NT2/D1 (cell line): Measurements from ENCODE around the gene SRM.

Experiments used
- SUZ12 ChIP-seq: IDR thresholded peaks from 2 replicates; pipeline ENCODE4 v1.6.1; 2011; ENCODE audit not compliant: insufficient read length, insufficient read depth; ENCODE audit errors: extremely low read depth
- YY1 ChIP-seq: IDR thresholded peaks from 2 replicates; pipeline ENCODE4 v1.6.1; 2011; ENCODE audit not compliant: insufficient read length, insufficient read depth
- ZNF274 ChIP-seq: IDR thresholded peaks from 2 replicates; pipeline ENCODE4 v1.6.1; 2011; ENCODE audit warnings: mild to moderate bottlenecking, low read depth, low read length

- TF ChIP-seq ZNF274, result no peak
- TF ChIP-seq YY1, result no peak
- TF ChIP-seq SUZ12, result no peak
These were observed 40.3 kb upstream of the SRM start for GRCh38 chr1:11100149-11100493.
